ENCODE data around the gene GRIA3. TPM values are rescaled to one million over a fixed set of nuclear protein-coding genes. Genes with fewer than 3 reads are reported as not detected.

Gene GRIA3
- total RNA-seq, 1 experiment from 2014 or later = not detected

GRCh38 chrX:123455693-123456092, 271.6 kb downstream of the GRIA3 start:
- Histone ChIP-seq H3K9me3 (ENCODE audit: low read depth, low read length, poor library complexity, severe bottlenecking) (no peaks in the 10 kb centered on the region), H3K4me1 (ENCODE audit: insufficient read depth, low read length, poor library complexity, severe bottlenecking) (no peaks in the 10 kb centered on the region), H3K4me3 (ENCODE audit: low read depth, low read length, poor library complexity, severe bottlenecking) (no peak overlapping the region), H3K27me3 (replicated peaks; ENCODE audit: insufficient read depth, low read depth, low read length, poor library complexity) (no peaks in the 10 kb centered on the region), H3K27ac (ENCODE audit: low read depth, low read length, poor library complexity, severe bottlenecking) (no peak overlapping the region), H3K36me3 (ENCODE audit: insufficient read depth, low read length, poor library complexity, severe bottlenecking) (no peaks in the 10 kb centered on the region)
- intact Hi-C loops (cut with micrococcal nuclease; ENCODE audit: unreplicated experiment) = no loop called here
- ChIA-PET POLR2A (ENCODE audit: low non-redundant PET) (no interaction called here), CTCF (no interaction called here)
- no peak for DNase-seq (ENCODE audit: low spot score)
- BruUV-seq (replicated peaks) = no TSS peak
- TF ChIP-seq CTCF (conservative IDR thresholded peaks at IDR 0.05; ENCODE audit: low read depth, low read length) (no peak), EZH2 (IDR thresholded peaks at IDR 0.05; ENCODE audit: borderline replicate concordance, low read depth, low read length, poor library complexity, severe bottlenecking) (no peak)

GRCh38 chrX:123464709-123465108, 280.6 kb downstream of the GRIA3 start:
- intact Hi-C loops (cut with micrococcal nuclease; ENCODE audit: unreplicated experiment) = no loop called here
- CTCF ChIA-PET = no interaction called here
- H3K27ac ChIP-seq (ENCODE audit: low read depth, low read length, poor library complexity, severe bottlenecking) = no peak overlapping the region
- H3K27me3 ChIP-seq (replicated peaks; ENCODE audit: insufficient read depth, low read depth, low read length, poor library complexity) = no peaks in the 10 kb centered on the region
- POLR2A ChIA-PET (ENCODE audit: low non-redundant PET) = no interaction called here
- H3K36me3 ChIP-seq (ENCODE audit: insufficient read depth, low read length, poor library complexity, severe bottlenecking) = no peaks in the 10 kb centered on the region
- no peaks in the 10 kb centered on the region for H3K9me3 ChIP-seq (ENCODE audit: low read depth, low read length, poor library complexity, severe bottlenecking)
- no peaks in the 10 kb centered on the region for H3K4me1 ChIP-seq (ENCODE audit: insufficient read depth, low read length, poor library complexity, severe bottlenecking)
- TF ChIP-seq CTCF (conservative IDR thresholded peaks at IDR 0.05; ENCODE audit: low read depth, low read length) = no peak
- no peak for TF ChIP-seq EZH2 (IDR thresholded peaks at IDR 0.05; ENCODE audit: borderline replicate concordance, low read depth, low read length, poor library complexity, severe bottlenecking)
- no peak overlapping the region for H3K4me3 ChIP-seq (ENCODE audit: low read depth, low read length, poor library complexity, severe bottlenecking)
- BruUV-seq (replicated peaks) = no TSS peak
- DNase-seq (ENCODE audit: low spot score) = no peak

GRCh38 chrX:123468481-123468880, 284.4 kb downstream of the GRIA3 start:
- ChIA-PET CTCF (no interaction called here), POLR2A (ENCODE audit: low non-redundant PET) (no interaction called here)
- DNase-seq (ENCODE audit: low spot score) = no peak
- intact Hi-C loops (cut with micrococcal nuclease; ENCODE audit: unreplicated experiment) = no loop called here
- H3K27me3 ChIP-seq (replicated peaks; ENCODE audit: insufficient read depth, low read depth, low read length, poor library complexity) = no peaks in the 10 kb centered on the region
- BruUV-seq (replicated peaks) = no TSS peak
- TF ChIP-seq CTCF (conservative IDR thresholded peaks at IDR 0.05; ENCODE audit: low read depth, low read length) (no peak), EZH2 (IDR thresholded peaks at IDR 0.05; ENCODE audit: borderline replicate concordance, low read depth, low read length, poor library complexity, severe bottlenecking) (no peak)
- no peak overlapping the region for H3K27ac ChIP-seq (ENCODE audit: low read depth, low read length, poor library complexity, severe bottlenecking)
- no peaks in the 10 kb centered on the region for H3K4me1 ChIP-seq (ENCODE audit: insufficient read depth, low read length, poor library complexity, severe bottlenecking)
- H3K36me3 ChIP-seq (ENCODE audit: insufficient read depth, low read length, poor library complexity, severe bottlenecking) = no peaks in the 10 kb centered on the region
- H3K4me3 ChIP-seq (ENCODE audit: low read depth, low read length, poor library complexity, severe bottlenecking) = no peak overlapping the region
- no peaks in the 10 kb centered on the region for H3K9me3 ChIP-seq (ENCODE audit: low read depth, low read length, poor library complexity, severe bottlenecking)
